Vagina (tissue), 2 donors: ENCODE data around the gene LILRB3.
"Not testable (repeated sequence)": the region's sequence is repeated elsewhere in the genome, so short reads cannot be mapped to it uniquely, and the experiment has no call there.

Source experiments
- POLR2A ChIP-seq, 2 donors: fragments of 450-650 bp; IDR thresholded peaks; one replicate each; pipeline ENCODE4 v1.6.1; 2017; ENCODE audit warnings: antibody characterized with exemption in 2 of 2, mild to moderate bottlenecking in 2 of 2, moderate library complexity in 2 of 2
- POLR2AphosphoS5 ChIP-seq, 2 donors: sonication (generic); formaldehyde crosslinking; IDR thresholded peaks; one replicate each; pipeline ENCODE4 v1.9.0; 2017; ENCODE audit warnings: antibody characterized with exemption in 2 of 2, mild to moderate bottlenecking in 2 of 2, low read depth in 1 of 2; ENCODE audit not compliant: insufficient read depth in 1 of 2

DNA sequence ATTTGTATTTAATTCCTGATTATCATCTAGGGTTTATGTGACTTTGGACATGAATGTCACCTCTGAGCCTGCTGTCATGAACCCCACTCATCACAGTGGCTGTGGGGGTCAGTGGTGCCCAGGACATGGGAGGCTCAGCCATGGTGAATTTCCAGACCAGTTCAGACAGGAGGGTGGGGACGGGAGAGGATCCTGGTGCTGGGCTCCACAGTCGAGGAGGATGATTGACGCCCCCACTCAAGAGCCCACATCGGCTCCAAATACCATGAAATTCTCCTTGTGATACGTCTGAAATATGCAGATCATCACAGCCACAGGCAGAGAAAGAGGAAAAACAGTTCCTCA is 1.1 kb upstream of the LILRB3 start:
- TF ChIP-seq POLR2AphosphoS5 (IDR thresholded peaks at IDR 0.05; ENCODE audit: insufficient read depth in 1 of 2, low read depth in 1 of 2); POLR2A (IDR thresholded peaks at IDR 0.05): not testable (repeated sequence)
